Fibroblast of pulmonary artery (primary cell): Measurements from ENCODE around the gene ACO2.
A peak's percentile ranks its signal among the peaks of the same experiment; 100 is the strongest.
"Not testable (repeated sequence)": the region's sequence is repeated elsewhere in the genome, so short reads cannot be mapped to it uniquely, and the experiment has no call there.

ENCODE experiments used
- DNase-seq: peaks from one replicate; pipeline ENCODE4 v3.0.0-alpha.2; 2010; ENCODE audit warnings: low read depth
- H3K4me3 ChIP-seq: replicated peaks from 2 replicates; pipeline ENCODE4 v1.5.1; 2011; ENCODE audit warnings: low read depth, mild to moderate bottlenecking, control low read depth, low read length, moderate library complexity
- CTCF ChIP-seq: IDR thresholded peaks from 2 replicates; pipeline ENCODE4 v1.5.1; 2011; ENCODE audit warnings: mild to moderate bottlenecking, control low read depth, low read length, inconsistent platforms; ENCODE audit errors: missing control alignments

The ACO2 gene

GRCh38 chr22:41563051-41563711 lies 94.3 kb downstream of the ACO2 start:
- DNase-seq, result peak; percentile 70
- no peak for TF ChIP-seq CTCF
- H3K4me3 ChIP-seq, result no peak overlapping the region

- DNase-seq, result no peak
- H3K4me3 ChIP-seq, result no peak overlapping the region
- TF ChIP-seq CTCF, result no peak
Measured at GRCh38 chr22:41564563-41564962, 95.6 kb downstream of the ACO2 start.

GRCh38 chr22:41565403-41566054 lies 96.6 kb downstream of the ACO2 start:
- peak; percentile 84 for DNase-seq
- no peak overlapping the region for H3K4me3 ChIP-seq
- no peak for TF ChIP-seq CTCF

- no peak overlapping the region for H3K4me3 ChIP-seq
- no peak for DNase-seq
- no peak for TF ChIP-seq CTCF
Measured at GRCh38 chr22:41567512-41567768, 98.5 kb downstream of the ACO2 start.

- no peak for TF ChIP-seq CTCF
- H3K4me3 ChIP-seq, result no peak overlapping the region
- no peak for DNase-seq
Measured at GRCh38 chr22:41568811-41569210, 99.9 kb downstream of the ACO2 start.

- no peak for DNase-seq
- no peak for TF ChIP-seq CTCF
- H3K4me3 ChIP-seq, result no peak overlapping the region
Measured at GRCh38 chr22:41570221-41570620, 101.3 kb downstream of the ACO2 start.

- no peak overlapping the region for H3K4me3 ChIP-seq
- no peak for TF ChIP-seq CTCF
- no peak for DNase-seq
Measured at GRCh38 chr22:41571786-41572185, 102.9 kb downstream of the ACO2 start.

GRCh38 chr22:41572305-41572704 lies 103.4 kb downstream of the ACO2 start:
- H3K4me3 ChIP-seq, DNase-seq: not testable (repeated sequence)
